Thyroid gland (tissue), 4 donors: ENCODE results near the gene CCDC60. TPM values are rescaled to one million over a fixed set of nuclear protein-coding genes. Genes with fewer than 3 reads are reported as not detected.

Source experiments
- DNase-seq, 2 donors: peaks; one replicate each; pipeline ENCODE4 v3.0.0-alpha.2; 2019
- H3K27ac ChIP-seq, 3 donors: fragments of 200-600 bp; sonication (generic); 1 replicate in 2 of 3; 2 replicates in 1 of 3; pipeline ENCODE4 v1.5.1; 2016 to 2019; ENCODE audit warnings: mild to moderate bottlenecking in 1 of 3, moderate library complexity in 1 of 3
- H3K27me3 ChIP-seq: fragments of 200-600 bp; sonication (generic); one replicate; pipeline ENCODE4 v1.5.1; 2019
- H3K36me3 ChIP-seq, 2 donors: fragments of 200-600 bp; sonication (generic); one replicate each; pipeline ENCODE4 v1.5.1; 2016 to 2019
- H3K4me1 ChIP-seq, 2 donors: fragments of 200-600 bp; sonication (generic); one replicate each; pipeline ENCODE4 v1.5.1; 2017 to 2019
- H3K4me3 ChIP-seq, 3 donors: fragments of 200-600 bp; sonication (generic); replicated peaks in 1 of 3; 1 replicate in 2 of 3; 2 replicates in 1 of 3; pipeline ENCODE4 v1.5.1; 2016; ENCODE audit warnings: mild to moderate bottlenecking in 1 of 3
- H3K9me3 ChIP-seq: fragments of 200-600 bp; sonication (generic); one replicate; pipeline ENCODE4 v1.5.1; 2017
- CTCF ChIP-seq, 6 experiments: fragments of 200-600 bp in 3 of 6; fragments of 450-650 bp in 3 of 6; sonication (generic) in 3 of 6; IDR thresholded peaks; one replicate each; pipeline ENCODE4 v1.5.1; 2016 to 2019; ENCODE audit warnings: antibody characterized with exemption in 6 of 6, mild to moderate bottlenecking in 2 of 6, inconsistent platforms in 1 of 6, moderate library complexity in 1 of 6
- POLR2A ChIP-seq, 2 donors: fragments of 450-650 bp; IDR thresholded peaks; one replicate each; pipeline ENCODE4 v1.6.1; 2017; ENCODE audit warnings: antibody characterized with exemption in 2 of 2, mild to moderate bottlenecking in 2 of 2, moderate library complexity in 1 of 2
- WGBS, 2 donors: methylation state at CpG; one replicate each; pipeline ENCODE4 v1.1.5; 2017; 5-methylcytosine and 5-hydroxymethylcytosine counted together
- intact Hi-C: fragments of 100-400 bp; cut with DNase I; formaldehyde crosslinking; loops from one replicate; pipeline ENCODE4 v1.15.1; 2023
- total RNA-seq, 4 donors: library from RNA; depleted of rRNA; stranded (reverse); fragments of >200 nt; gene quantifications; one replicate each; pipeline ENCODE4 v1.2.3, GENCODE V29; 2016

The CCDC60 gene
- not detected for total RNA-seq

GRCh38 chr12:119334430-119335170 lies at the start of gene CCDC60:
Gene CCDC60 (plus strand): TSS chr12:119334729. CDS start chr12:119335177, 448 bp downstream.
- H3K27ac ChIP-seq, result no peak within 1 kb of the TSS
- intact Hi-C loops, result no loop called here
- whole genome bisulfite sequencing, 2 donors, result 33 to 36% methylated on average over 20 to 22 of the region's 26 CpGs
- H3K27me3 ChIP-seq, result peaks cover 4% of the 10 kb centered on the region
- no peak for TF ChIP-seq CTCF (IDR thresholded peaks at IDR 0.05)
- TF ChIP-seq POLR2A (IDR thresholded peaks at IDR 0.05), result no peak
- no peaks in the 10 kb centered on the region for H3K4me1 ChIP-seq
- H3K9me3 ChIP-seq, result no peaks in the 10 kb centered on the region
- H3K4me3 ChIP-seq, result no peak within 1 kb of the TSS
- no peaks in the 10 kb centered on the region for H3K36me3 ChIP-seq
- no peak for DNase-seq

GRCh38 chr12:119288576-119288975 lies 46.0 kb upstream of the CCDC60 start:
- Histone ChIP-seq H3K27ac (no peak overlapping the region), H3K4me1 (no peaks in the 10 kb centered on the region), H3K27me3 (no peaks in the 10 kb centered on the region), H3K9me3 (no peaks in the 10 kb centered on the region), H3K4me3 (no peak overlapping the region), H3K36me3 (no peaks in the 10 kb centered on the region)
- TF ChIP-seq POLR2A (IDR thresholded peaks at IDR 0.05), result no peak
- no peak for TF ChIP-seq CTCF (IDR thresholded peaks at IDR 0.05)
- no peak for DNase-seq
- WGBS, 2 donors, result 72 to 77% methylated on average over 11 of the region's 11 CpGs
- intact Hi-C loops, result no loop called here

GRCh38 chr12:119292893-119293630 lies 41.5 kb upstream of the CCDC60 start:
- H3K4me1 ChIP-seq, result peaks cover 12 to 21% of the 10 kb centered on the region in 2 donors
- TF ChIP-seq CTCF (IDR thresholded peaks at IDR 0.05) (no peak), POLR2A (IDR thresholded peaks at IDR 0.05) (no peak)
- no peak overlapping the region for H3K27ac ChIP-seq
- no peaks in the 10 kb centered on the region for H3K27me3 ChIP-seq
- DNase-seq, result no peak
- no peak overlapping the region for H3K4me3 ChIP-seq
- H3K36me3 ChIP-seq, result no peaks in the 10 kb centered on the region
- no peaks in the 10 kb centered on the region for H3K9me3 ChIP-seq
- 55 to 65% methylated on average over 6 of the region's 6 CpGs for WGBS, 2 donors
- intact Hi-C loops, result no loop called here

GRCh38 chr12:119294211-119294610 lies 40.3 kb upstream of the CCDC60 start:
- Histone ChIP-seq H3K4me1 (peaks cover 12 to 21% of the 10 kb centered on the region in 2 donors), H3K9me3 (no peaks in the 10 kb centered on the region), H3K36me3 (no peaks in the 10 kb centered on the region), H3K27me3 (no peaks in the 10 kb centered on the region), H3K27ac (no peak overlapping the region), H3K4me3 (no peak overlapping the region)
- intact Hi-C loops, result no loop called here
- DNase-seq, result no peak
- 57 to 60% methylated on average over 5 of the region's 5 CpGs for WGBS, 2 donors
- TF ChIP-seq CTCF (IDR thresholded peaks at IDR 0.05) (no peak), POLR2A (IDR thresholded peaks at IDR 0.05) (no peak)

GRCh38 chr12:119296535-119296934 lies 38.0 kb upstream of the CCDC60 start:
- TF ChIP-seq CTCF (IDR thresholded peaks at IDR 0.05), result no peak
- TF ChIP-seq POLR2A (IDR thresholded peaks at IDR 0.05), result no peak
- Histone ChIP-seq H3K4me3 (no peak overlapping the region), H3K9me3 (no peaks in the 10 kb centered on the region), H3K27ac (no peak overlapping the region), H3K36me3 (no peaks in the 10 kb centered on the region), H3K4me1 (peaks cover 12 to 21% of the 10 kb centered on the region in 2 donors), H3K27me3 (no peaks in the 10 kb centered on the region)
- intact Hi-C loops, result no loop called here
- 33 to 54% methylated on average over 2 of the region's 2 CpGs for WGBS, 2 donors
- no peak for DNase-seq
